Endothelial cell of umbilical vein (primary cell): ENCODE data around the gene ZDHHC3. TPM values are rescaled to one million over a fixed set of nuclear protein-coding genes. Genes with fewer than 3 reads are reported as not detected.

Experiments used
- BruUV-seq: library from RNA; stranded (reverse); fragments of 400-500 nt; replicated peaks from 2 replicates; lab custom pipeline; 2021; lab: Mats Ljungman, UMichigan
- CTCF ChIA-PET: fragments of 300-600, 350-600 bp; sonication (Branson Sonifier 250); formaldehyde crosslinking; loops from one replicate; lab custom pipeline; 2021; ENCODE audit warnings: antibody characterized with exemption, inconsistent platforms; lab: Charles Lee
- POLR2A ChIA-PET: fragments of 300-600, 350-600 bp; sonication (Branson Sonifier 250); formaldehyde crosslinking; loops from one replicate; lab custom pipeline; 2021; ENCODE audit warnings: antibody characterized with exemption, inconsistent platforms; lab: Charles Lee
- DNase-seq: peaks from one replicate; pipeline ENCODE4 v3.0.0-alpha.2; 2011; ENCODE audit warnings: low read depth, low spot score
- FAIRE-seq: peaks from 2 replicates; lab custom pipeline; 2011; peaks lifted over from hg19 to GRCh38; lab: Jason Lieb, UNC
- H2AFZ ChIP-seq: 2 replicates; pipeline ENCODE4 v1.6.0; 2012; ENCODE audit warnings: low read depth, low read length, control low read depth, inconsistent platforms
- H3K27ac ChIP-seq: 2 replicates; pipeline ENCODE4 v1.5.1; 2011; ENCODE audit warnings: low read depth, mild to moderate bottlenecking, control low read depth, low read length, moderate library complexity; ENCODE audit not compliant: insufficient read depth
- H3K27me3 ChIP-seq, 2 experiments: 2 replicates each; pipeline versions ENCODE4 v1.6.0 to v1.6.1; 2011; ENCODE audit warnings: low read length in 2 of 2, mixed read lengths in 1 of 2; ENCODE audit not compliant: control insufficient read depth in 2 of 2, insufficient read depth in 2 of 2
- H3K36me3 ChIP-seq, 2 experiments: 2 replicates in 1 of 2; 3 replicates in 1 of 2; pipeline ENCODE4 v1.5.1; 2011; ENCODE audit warnings: low read length in 2 of 2, mild to moderate bottlenecking in 1 of 2, moderate library complexity in 1 of 2; ENCODE audit not compliant: control insufficient read depth in 2 of 2, insufficient read depth in 2 of 2; ENCODE audit errors: extremely low read depth in 1 of 2
- H3K4me1 ChIP-seq: 3 replicates; pipeline ENCODE4 v1.5.1; 2011; ENCODE audit warnings: mild to moderate bottlenecking, low read length; ENCODE audit not compliant: control insufficient read depth, insufficient read depth; ENCODE audit errors: extremely low read depth
- H3K4me2 ChIP-seq: 2 replicates; pipeline ENCODE4 v1.6.1; 2011; ENCODE audit warnings: low read length, control low read depth, mixed read lengths; ENCODE audit not compliant: insufficient read depth
- H3K4me3 ChIP-seq, 3 experiments: fragments of 200-600 bp in 1 of 3; sonication (generic), shearing (Covaris generic) in 1 of 3; replicated peaks in 1 of 3; 2 replicates each; pipeline ENCODE4 v1.5.1; 2011 to 2016; ENCODE audit warnings: control low read depth in 3 of 3, low read length in 3 of 3, mild to moderate bottlenecking in 2 of 3, inconsistent platforms in 1 of 3, low read depth in 1 of 3, moderate library complexity in 1 of 3; ENCODE audit not compliant: insufficient read depth in 1 of 3
- H3K79me2 ChIP-seq: 2 replicates; pipeline ENCODE4 v1.6.0; 2012; ENCODE audit warnings: low read length, inconsistent platforms; ENCODE audit not compliant: control insufficient read depth, insufficient read depth
- H3K9ac ChIP-seq: replicated peaks from 2 replicates; pipeline ENCODE3; 2011; ENCODE audit warnings: low read length, control low read depth; ENCODE audit not compliant: insufficient read depth; ENCODE audit errors: extremely low read depth
- H3K9me1 ChIP-seq: replicated peaks from 3 replicates; pipeline ENCODE4 v1.6.0; 2011; ENCODE audit warnings: mild to moderate bottlenecking, low read length; ENCODE audit not compliant: control insufficient read depth, insufficient read depth; ENCODE audit errors: extremely low read depth
- H3K9me3 ChIP-seq: replicated peaks from 2 replicates; pipeline ENCODE4 v1.5.1; 2012; ENCODE audit warnings: low read length, inconsistent platforms; ENCODE audit not compliant: control insufficient read depth, insufficient read depth
- H4K20me1 ChIP-seq: replicated peaks from 2 replicates; pipeline ENCODE3; 2011; ENCODE audit warnings: mild to moderate bottlenecking, low read length; ENCODE audit not compliant: control insufficient read depth, insufficient read depth; ENCODE audit errors: extremely low read depth
- EZH2 ChIP-seq: IDR thresholded peaks from 2 replicates; pipeline ENCODE4 v1.6.1; 2012; ENCODE audit warnings: borderline replicate concordance, low read depth, mild to moderate bottlenecking, moderate library complexity, low read length, inconsistent platforms; ENCODE audit not compliant: severe bottlenecking
- FOS ChIP-seq: IDR thresholded peaks from 2 replicates; pipeline ENCODE4 v1.6.1; 2011; ENCODE audit warnings: mild to moderate bottlenecking, low read length, moderate library complexity, borderline replicate concordance; ENCODE audit not compliant: insufficient read depth
- GATA2 ChIP-seq: IDR thresholded peaks from 2 replicates; pipeline ENCODE4 v1.7.0; 2011; ENCODE audit warnings: low read depth, mild to moderate bottlenecking, moderate library complexity, mixed read lengths, low read length; ENCODE audit not compliant: insufficient read length, insufficient read depth
- JUN ChIP-seq: IDR thresholded peaks from 2 replicates; pipeline ENCODE4 v1.6.1; 2011; ENCODE audit warnings: borderline replicate concordance, low read depth; ENCODE audit not compliant: insufficient read length, insufficient read depth
- MYC ChIP-seq: IDR thresholded peaks from one replicate; pipeline ENCODE4 v1.6.1; 2011; ENCODE audit warnings: mild to moderate bottlenecking, low read depth, low read length
- POLR2A ChIP-seq: IDR thresholded peaks from 2 replicates; pipeline ENCODE4 v1.6.1; 2012; ENCODE audit warnings: low read depth, mild to moderate bottlenecking, control low read depth, low read length
- POLR2AphosphoS5 ChIP-seq: IDR thresholded peaks from 2 replicates; pipeline ENCODE4 v1.6.1; 2012; ENCODE audit warnings: low read depth, mild to moderate bottlenecking, control low read depth, low read length, moderate library complexity; ENCODE audit not compliant: insufficient read depth
- dilution Hi-C: fragments of 300-500 bp; cut with MboI; formaldehyde crosslinking; loops from one replicate; pipeline ENCODE4 v1.15.0; 2019; ENCODE audit warnings: low sequenced_read_pairs; ENCODE audit not compliant: extremely low pct_ligation_motif_present
- intact Hi-C: fragments of 100-400 bp; cut with micrococcal nuclease; formaldehyde crosslinking; loops from one replicate; pipeline ENCODE4 v1.10.0; 2022
- polyA plus RNA-seq, 4 experiments: library from polyadenylated mRNA; depleted of rRNA in 3 of 4; stranded (reverse) in 3 of 4; unstranded in 1 of 4; fragments of >200 nt; gene quantifications; 2 replicates each; pipeline versions ENCODE4 v1.2.1 to v1.2.3, GENCODE V29; 2011 to 2012; ENCODE audit warnings: missing spikeins in 1 of 4
- total RNA-seq: library from RNA; stranded (reverse); gene quantifications from 2 replicates; pipeline ENCODE4 v1.2.3, GENCODE V29; 2021
- TF ChIP-seq, protein P1 (sequence below): IDR thresholded peaks from 2 replicates; pipeline ENCODE4 v1.6.1; 2011; ENCODE audit not compliant: insufficient read depth, insufficient read length
- TF ChIP-seq, protein P2 (sequence below), 2 donors: IDR thresholded peaks; 1 replicate in 1 of 2; 2 replicates in 1 of 2; pipeline ENCODE4 v1.5.1; 2011; ENCODE audit warnings: low read length in 2 of 2, mild to moderate bottlenecking in 2 of 2, moderate library complexity in 2 of 2, control low read depth in 1 of 2, inconsistent platforms in 1 of 2, low read depth in 1 of 2; ENCODE audit not compliant: insufficient read depth in 1 of 2; ENCODE audit errors: extremely low read depth in 1 of 2

Gene ZDHHC3
- total and polyA plus RNA-seq, 2 donors (not counting 3 experiments of a cell fraction or from before 2014, with no cell fraction given): 62.4 to 97.1 TPM

DNA sequence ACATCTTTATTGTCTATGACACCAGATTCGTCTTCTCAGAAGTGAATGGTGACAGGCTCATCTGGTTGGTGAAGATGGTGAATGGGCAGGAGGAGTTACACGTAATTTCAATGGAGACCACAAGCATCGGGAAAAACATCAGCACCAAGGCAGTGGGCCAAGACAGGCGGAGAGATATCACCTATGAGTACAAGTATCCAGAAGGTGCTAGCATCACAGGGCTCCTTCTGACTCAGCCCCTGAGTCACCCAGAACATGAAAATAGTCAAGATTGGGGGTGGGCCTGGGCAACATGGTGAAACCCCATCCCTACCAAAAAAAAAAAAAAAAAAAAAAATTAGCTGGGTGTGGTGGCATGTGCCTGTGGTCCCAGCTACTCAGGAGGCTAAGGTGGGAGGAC is 69.0 kb downstream of the ZDHHC3 start:
- no peaks in the 10 kb centered on the region for H3K79me2 ChIP-seq
- dilution Hi-C loops: no loop called here
- H3K4me1 ChIP-seq: no peaks in the 10 kb centered on the region
- DNase-seq (no peak), FAIRE-seq (no peak)
- ChIA-PET CTCF (interaction anchor here (1.6 kb wide), 1 partner anchor 8 kb away, joined by 3 read pairs; no protein-coding TSS in a partner anchor), POLR2A (interaction anchor here (0.6 kb wide), 1 partner anchor 69 kb away, joined by 3 read pairs; no protein-coding TSS in a partner anchor)
- H3K9ac ChIP-seq: no peak overlapping the region
- H3K4me3 ChIP-seq: no peak overlapping the region
- H3K36me3 ChIP-seq: no peaks in the 10 kb centered on the region
- intact Hi-C loops: no loop called here
- H3K27me3 ChIP-seq: peaks cover 0 to 10% of the 10 kb centered on the region in 2 experiments
- BruUV-seq: no TSS peak
- H3K9me3 ChIP-seq: no peaks in the 10 kb centered on the region
- no peaks in the 10 kb centered on the region for H4K20me1 ChIP-seq
- H3K4me2 ChIP-seq: no peak overlapping the region
- H2AFZ ChIP-seq: no peak overlapping the region
- H3K27ac ChIP-seq: no peak overlapping the region
- TF ChIP-seq MYC: no peak
- no peak for TF ChIP-seq EZH2
- TF ChIP-seq JUN: no peak
- no peak for TF ChIP-seq POLR2A
- H3K9me1 ChIP-seq: no peaks in the 10 kb centered on the region

DNA sequence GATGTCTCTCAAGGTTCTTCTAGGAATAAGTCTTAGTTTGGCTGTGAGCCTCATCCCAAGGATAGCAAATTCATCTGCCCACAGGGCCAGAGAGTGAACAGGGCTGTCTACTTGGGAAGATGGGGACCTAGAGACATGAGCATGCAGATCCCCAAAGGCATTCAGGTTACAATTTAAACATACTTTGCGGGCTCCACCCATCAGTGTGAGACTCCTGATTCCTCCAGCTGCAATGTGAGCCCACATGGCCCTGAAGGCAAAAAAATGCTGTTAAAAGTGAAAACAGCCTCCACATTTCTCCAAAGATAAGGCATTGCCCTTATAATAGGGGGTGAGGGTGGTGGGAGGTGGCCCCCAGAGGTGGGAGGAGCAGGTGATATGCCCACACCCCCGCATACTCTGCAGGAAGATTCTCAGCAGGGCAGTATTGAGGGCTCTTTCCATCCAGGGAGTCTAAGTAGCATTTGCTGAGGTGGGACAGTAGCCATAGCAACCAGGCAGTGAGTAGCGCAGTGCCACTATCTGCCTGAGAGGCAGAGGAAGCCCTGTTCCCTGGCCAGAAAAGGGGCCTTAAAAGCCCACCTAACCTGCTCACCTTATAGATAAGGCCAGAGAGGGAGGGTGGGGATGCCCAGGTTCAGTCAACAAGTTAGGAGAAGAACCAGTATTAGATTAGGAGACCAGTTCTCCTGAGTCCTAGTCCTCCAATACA is 70.4 kb downstream of the ZDHHC3 start:
- intact Hi-C loops (no loop called here), dilution Hi-C loops (no loop called here)
- DNase-seq: no peak
- H2AFZ ChIP-seq: no peak overlapping the region
- no peaks in the 10 kb centered on the region for H3K4me1 ChIP-seq
- H3K27ac ChIP-seq: no peak overlapping the region
- no peak for FAIRE-seq
- no peaks in the 10 kb centered on the region for H4K20me1 ChIP-seq
- peaks cover 0 to 10% of the 10 kb centered on the region in 2 experiments for H3K27me3 ChIP-seq
- no peak overlapping the region for H3K9ac ChIP-seq
- no peak overlapping the region for H3K4me2 ChIP-seq
- no peak overlapping the region for H3K4me3 ChIP-seq
- H3K9me1 ChIP-seq: no peaks in the 10 kb centered on the region
- ChIA-PET CTCF (no interaction called here), POLR2A (no interaction called here)
- no peaks in the 10 kb centered on the region for H3K79me2 ChIP-seq
- no peaks in the 10 kb centered on the region for H3K36me3 ChIP-seq
- no peak for TF ChIP-seq FOS
- TF ChIP-seq, protein P1, sequence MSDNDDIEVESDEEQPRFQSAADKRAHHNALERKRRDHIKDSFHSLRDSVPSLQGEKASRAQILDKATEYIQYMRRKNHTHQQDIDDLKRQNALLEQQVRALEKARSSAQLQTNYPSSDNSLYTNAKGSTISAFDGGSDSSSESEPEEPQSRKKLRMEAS: no peak
- TF ChIP-seq GATA2: no peak
- TF ChIP-seq MYC: no peak
- no peak for TF ChIP-seq POLR2AphosphoS5
- TF ChIP-seq, protein P2, sequence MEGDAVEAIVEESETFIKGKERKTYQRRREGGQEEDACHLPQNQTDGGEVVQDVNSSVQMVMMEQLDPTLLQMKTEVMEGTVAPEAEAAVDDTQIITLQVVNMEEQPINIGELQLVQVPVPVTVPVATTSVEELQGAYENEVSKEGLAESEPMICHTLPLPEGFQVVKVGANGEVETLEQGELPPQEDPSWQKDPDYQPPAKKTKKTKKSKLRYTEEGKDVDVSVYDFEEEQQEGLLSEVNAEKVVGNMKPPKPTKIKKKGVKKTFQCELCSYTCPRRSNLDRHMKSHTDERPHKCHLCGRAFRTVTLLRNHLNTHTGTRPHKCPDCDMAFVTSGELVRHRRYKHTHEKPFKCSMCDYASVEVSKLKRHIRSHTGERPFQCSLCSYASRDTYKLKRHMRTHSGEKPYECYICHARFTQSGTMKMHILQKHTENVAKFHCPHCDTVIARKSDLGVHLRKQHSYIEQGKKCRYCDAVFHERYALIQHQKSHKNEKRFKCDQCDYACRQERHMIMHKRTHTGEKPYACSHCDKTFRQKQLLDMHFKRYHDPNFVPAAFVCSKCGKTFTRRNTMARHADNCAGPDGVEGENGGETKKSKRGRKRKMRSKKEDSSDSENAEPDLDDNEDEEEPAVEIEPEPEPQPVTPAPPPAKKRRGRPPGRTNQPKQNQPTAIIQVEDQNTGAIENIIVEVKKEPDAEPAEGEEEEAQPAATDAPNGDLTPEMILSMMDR (IDR thresholded peaks at IDR 0.05; ENCODE audit: extremely low read depth in 1 of 2, insufficient read depth in 1 of 2, low read depth in 1 of 2, low read length in 2 of 2): no peak
- no peak for TF ChIP-seq POLR2A
- no peak for TF ChIP-seq EZH2
- TF ChIP-seq JUN: no peak
- BruUV-seq: no TSS peak
- H3K9me3 ChIP-seq: no peaks in the 10 kb centered on the region
